ENCODE data around the gene UNC5A. TPM values are rescaled to one million over a fixed set of nuclear protein-coding genes. Genes with fewer than 3 reads are reported as not detected.

Gene UNC5A
- under 1 TPM in 2 of 3 donors, not detected in 1; 0.07 to 0.16 TPM for total RNA-seq
- long read RNA-seq, donor 1, partial matches to known transcripts: 0 of 1 reads
- long read RNA-seq, donor 1, other reads (novel, unspliced or antisense): 0 of 1 reads
- long read RNA-seq, donor 2: 0 reads

DNA sequence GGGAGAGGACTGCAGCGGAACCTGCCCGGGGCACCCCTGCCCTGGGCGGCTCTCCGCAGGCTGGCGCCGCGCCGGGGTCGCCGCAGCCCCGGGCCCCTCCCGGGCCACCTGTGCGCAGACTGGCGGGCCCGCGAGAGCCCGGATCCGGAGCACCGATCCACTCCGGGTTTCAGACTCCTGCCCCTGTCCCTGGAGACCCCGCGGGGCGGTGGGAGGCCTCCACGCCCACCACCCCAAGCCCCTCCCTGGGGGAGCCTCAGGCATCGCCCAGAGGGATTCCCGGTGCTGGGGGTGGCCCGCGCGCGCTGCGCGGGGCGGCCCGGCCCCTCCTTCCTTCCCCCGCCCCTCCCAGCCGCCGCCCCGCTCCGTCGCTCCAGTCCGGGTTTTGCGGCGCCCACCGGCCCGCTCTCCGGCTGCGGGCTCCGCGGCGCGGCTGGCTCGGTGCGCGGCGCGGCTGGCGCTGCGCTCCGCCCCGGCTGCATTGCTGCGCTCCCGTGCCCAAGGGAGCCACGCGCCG lies at the start of gene UNC5A:
TSS of gene UNC5A (plus strand) at position 479 of the 517 bp plus-strand sequence. CDS start 192 bp downstream, outside the sequence.
- Histone ChIP-seq H3K4me1 (ENCODE audit: low read depth) (peaks cover 6% of the 10 kb centered on the region), H3K4me3 (no peak within 1 kb of the TSS), H3K36me3 (ENCODE audit: low read depth) (no peaks in the 10 kb centered on the region), H3K9me3 (no peaks in the 10 kb centered on the region)
- intact Hi-C loops (cut with DNase I, micrococcal nuclease): no loop called here
- TF ChIP-seq, protein P1, sequence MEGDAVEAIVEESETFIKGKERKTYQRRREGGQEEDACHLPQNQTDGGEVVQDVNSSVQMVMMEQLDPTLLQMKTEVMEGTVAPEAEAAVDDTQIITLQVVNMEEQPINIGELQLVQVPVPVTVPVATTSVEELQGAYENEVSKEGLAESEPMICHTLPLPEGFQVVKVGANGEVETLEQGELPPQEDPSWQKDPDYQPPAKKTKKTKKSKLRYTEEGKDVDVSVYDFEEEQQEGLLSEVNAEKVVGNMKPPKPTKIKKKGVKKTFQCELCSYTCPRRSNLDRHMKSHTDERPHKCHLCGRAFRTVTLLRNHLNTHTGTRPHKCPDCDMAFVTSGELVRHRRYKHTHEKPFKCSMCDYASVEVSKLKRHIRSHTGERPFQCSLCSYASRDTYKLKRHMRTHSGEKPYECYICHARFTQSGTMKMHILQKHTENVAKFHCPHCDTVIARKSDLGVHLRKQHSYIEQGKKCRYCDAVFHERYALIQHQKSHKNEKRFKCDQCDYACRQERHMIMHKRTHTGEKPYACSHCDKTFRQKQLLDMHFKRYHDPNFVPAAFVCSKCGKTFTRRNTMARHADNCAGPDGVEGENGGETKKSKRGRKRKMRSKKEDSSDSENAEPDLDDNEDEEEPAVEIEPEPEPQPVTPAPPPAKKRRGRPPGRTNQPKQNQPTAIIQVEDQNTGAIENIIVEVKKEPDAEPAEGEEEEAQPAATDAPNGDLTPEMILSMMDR (IDR thresholded peaks at IDR 0.05): no peak
- ATAC-seq: peak; percentile 68
- DNase-seq: peak in 2 of 3 donors; percentile 21 to 64

DNA sequence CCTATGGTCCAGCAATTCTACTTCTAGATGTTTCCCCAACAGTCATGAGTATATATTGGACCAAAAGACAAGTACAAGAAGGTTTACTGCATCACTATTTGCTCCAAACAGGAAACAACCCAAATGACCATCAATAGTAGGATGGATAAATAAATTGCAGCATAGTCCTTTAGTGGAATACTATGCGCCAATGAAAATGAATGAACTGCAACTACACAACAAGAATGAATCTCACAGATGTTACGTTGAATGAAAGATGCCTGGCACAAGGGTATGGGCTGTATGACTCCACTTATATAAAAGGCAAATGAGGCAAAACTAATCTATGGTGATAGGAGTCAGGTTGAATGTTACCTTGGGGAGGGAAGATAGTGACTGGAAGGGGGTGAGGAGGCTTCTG lies 48.6 kb upstream of the UNC5A start:
- H3K9me3 ChIP-seq: peaks cover 5% of the 10 kb centered on the region
- TF ChIP-seq, protein P1 (IDR thresholded peaks at IDR 0.05): no peak
- intact Hi-C loops (cut with DNase I, micrococcal nuclease): no loop called here
- ATAC-seq (no peak), DNase-seq (no peak)
- H3K4me3 ChIP-seq: no peak overlapping the region
- H3K36me3 ChIP-seq (ENCODE audit: low read depth): no peaks in the 10 kb centered on the region
- no peaks in the 10 kb centered on the region for H3K4me1 ChIP-seq (ENCODE audit: low read depth)

DNA sequence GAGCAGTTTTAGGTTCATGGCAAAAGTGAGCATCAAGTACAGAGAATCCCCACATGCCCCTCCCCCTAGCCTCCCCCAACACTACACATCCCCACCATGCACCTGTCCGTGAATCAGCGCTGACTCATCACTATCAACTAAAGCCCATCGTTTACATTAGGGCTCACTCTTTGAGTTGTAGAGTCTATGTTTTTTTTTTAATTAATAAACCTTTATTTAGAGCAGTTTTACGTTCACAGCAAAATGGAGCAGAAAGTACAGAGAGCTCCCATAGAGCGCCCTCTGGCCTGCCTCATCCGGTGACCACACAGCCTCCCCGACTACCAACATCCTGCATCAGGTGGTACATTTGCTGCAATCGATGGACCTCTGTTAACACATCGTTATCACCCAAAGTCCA lies 47.9 kb upstream of the UNC5A start:
- TF ChIP-seq, protein P1 (IDR thresholded peaks at IDR 0.05): no peak
- ATAC-seq (no peak), DNase-seq (no peak)
- Histone ChIP-seq H3K9me3 (peaks cover 4% of the 10 kb centered on the region), H3K4me1 (ENCODE audit: low read depth) (no peaks in the 10 kb centered on the region), H3K4me3 (no peak overlapping the region), H3K36me3 (ENCODE audit: low read depth) (no peaks in the 10 kb centered on the region)
- intact Hi-C loops (cut with DNase I, micrococcal nuclease): no loop called here

GRCh38 chr5:176765687-176766086 lies 44.7 kb upstream of the UNC5A start:
- no peak for ATAC-seq
- TF ChIP-seq, protein P1 (IDR thresholded peaks at IDR 0.05): no peak
- H3K36me3 ChIP-seq (ENCODE audit: low read depth): no peaks in the 10 kb centered on the region
- DNase-seq: no peak
- peaks cover 2% of the 10 kb centered on the region for H3K9me3 ChIP-seq
- no peaks in the 10 kb centered on the region for H3K4me1 ChIP-seq (ENCODE audit: low read depth)
- intact Hi-C loops (cut with DNase I, micrococcal nuclease): no loop called here
- H3K4me3 ChIP-seq: no peak overlapping the region

- DNase-seq (no peak), ATAC-seq (no peak)
- TF ChIP-seq, protein P1 (IDR thresholded peaks at IDR 0.05): no peak
- Histone ChIP-seq H3K4me1 (ENCODE audit: low read depth) (no peaks in the 10 kb centered on the region), H3K36me3 (ENCODE audit: low read depth) (no peaks in the 10 kb centered on the region), H3K9me3 (peaks cover 2% of the 10 kb centered on the region), H3K4me3 (no peak overlapping the region)
- intact Hi-C loops (cut with DNase I, micrococcal nuclease): no loop called here
These were observed 42.0 kb upstream of the UNC5A start for GRCh38 chr5:176768174-176768970.
